K562 (cell line): ENCODE results near the gene ZNF564. TPM values are rescaled to one million over a fixed set of nuclear protein-coding genes. Genes with fewer than 3 reads are reported as not detected.

Source experiments
- CC2D1A ChIP-seq: fragments of 450-650 bp; IDR thresholded peaks from 2 replicates; pipeline ENCODE4 v1.6.1; 2017; ENCODE audit warnings: mild to moderate bottlenecking
- CXXC5 ChIP-seq: fragments of 250-450 bp; sonication (Bioruptor Pico); IDR thresholded peaks from 2 replicates; pipeline ENCODE4 v1.8.0; 2022; ENCODE audit warnings: inconsistent platforms, mild to moderate bottlenecking, moderate library complexity
- FOXK1 ChIP-seq: sonication (generic); formaldehyde crosslinking; IDR thresholded peaks from 2 replicates; pipeline ENCODE4 v1.8.0; 2022; ENCODE audit warnings: missing genetic modification reagents, mild to moderate bottlenecking, borderline replicate concordance
- FOXP4 ChIP-seq: sonication (generic); formaldehyde crosslinking; IDR thresholded peaks from 2 replicates; pipeline ENCODE4 v1.8.0; 2022; ENCODE audit warnings: mild to moderate bottlenecking, missing genetic modification reagents, borderline replicate concordance
- HMGXB4 ChIP-seq: sonication (generic); formaldehyde crosslinking; IDR thresholded peaks from 2 replicates; pipeline ENCODE4 v1.8.1; 2023; ENCODE audit warnings: mild to moderate bottlenecking, missing genetic modification reagents
- MCM2 ChIP-seq: fragments of 450-650 bp; IDR thresholded peaks from 2 replicates; pipeline ENCODE4 v1.6.1; 2017; ENCODE audit warnings: low read depth, mild to moderate bottlenecking
- MCM5 ChIP-seq: fragments of 450-650 bp; IDR thresholded peaks from 2 replicates; pipeline ENCODE4 v1.6.1; 2016; ENCODE audit warnings: low read depth
- MEIS2 ChIP-seq: fragments of 450-650 bp; IDR thresholded peaks from 2 replicates; pipeline ENCODE4 v1.6.1; 2014; ENCODE audit warnings: mild to moderate bottlenecking; ENCODE audit not compliant: partially characterized antibody
- NELFE ChIP-seq: IDR thresholded peaks from 2 replicates; pipeline ENCODE4 v1.6.1; 2011; ENCODE audit warnings: mild to moderate bottlenecking; ENCODE audit not compliant: insufficient read depth, insufficient read length
- PHTF2 ChIP-seq: fragments of 250-450 bp; sonication (Bioruptor Pico); IDR thresholded peaks from 2 replicates; pipeline ENCODE4 v1.5.0; 2021; ENCODE audit warnings: mild to moderate bottlenecking
- RFX7 ChIP-seq: fragments of 250-450 bp; sonication (Bioruptor Pico); IDR thresholded peaks from 2 replicates; pipeline ENCODE4 v1.5.1; 2021; ENCODE audit warnings: mild to moderate bottlenecking
- STAG1 ChIP-seq: sonication (generic); formaldehyde crosslinking; IDR thresholded peaks from 2 replicates; pipeline ENCODE4 v1.5.0; 2020; ENCODE audit warnings: missing genetic modification reagents, borderline replicate concordance
- TARDBP ChIP-seq: fragments of 450-650 bp; IDR thresholded peaks from 2 replicates; pipeline ENCODE4 v1.6.1; 2016
- WHSC1 ChIP-seq: IDR thresholded peaks from one replicate; pipeline ENCODE4 v1.6.1; 2012; ENCODE audit warnings: low read length, control low read depth, inconsistent platforms
- ZHX1 ChIP-seq: fragments of 150-350 bp; conservative IDR thresholded peaks from 2 replicates; pipeline ENCODE4 v1.6.1; 2014; ENCODE audit warnings: low read length
- ZNF146 ChIP-seq: IDR thresholded peaks from one replicate; pipeline ENCODE4 v1.6.1; 2018; ENCODE audit warnings: missing compliant biosample characterization; ENCODE audit not compliant: unreplicated experiment
- ZNF583 ChIP-seq: fragments of 250-450 bp; sonication (Bioruptor Pico); IDR thresholded peaks from 2 replicates; pipeline ENCODE4 v1.4.0; 2020
- ZNF609 ChIP-seq: sonication (generic); formaldehyde crosslinking; IDR thresholded peaks from 2 replicates; pipeline ENCODE4 v1.8.1; 2023; ENCODE audit warnings: missing genetic modification reagents, mild to moderate bottlenecking, borderline replicate concordance
- polyA plus RNA-seq, 8 experiments: library from polyadenylated mRNA; depleted of rRNA in 4 of 8; stranded (reverse) in 5 of 8; unstranded in 3 of 8; fragments of >200 nt; fragmentation: Nextera tagmentation in 2 of 8; fragmentation: Illumina TruSeq in 1 of 8; extraction: Ambion mirVana in 2 of 8; extraction: Trizol in 1 of 8; gene quantifications; 2 replicates each; pipeline versions ENCODE4 v1.2.1 to v1.2.3, GENCODE V29; 2011 to 2014; ENCODE audit warnings: inconsistent platforms in 1 of 8, missing spikeins in 1 of 8
- total RNA-seq, 7 experiments: library from RNA; depleted of rRNA in 6 of 7; stranded (reverse); fragments of >200 nt in 6 of 7; fragmentation: Illumina TruSeq in 2 of 7; extraction: Trizol in 2 of 7; gene quantifications; 2 replicates each; pipeline versions ENCODE4 v1.2.1 to v1.2.3, GENCODE V29; 2011 to 2021; ENCODE audit warnings: low replicate concordance in 1 of 7

ZNF564 gene
- total and polyA plus RNA-seq, 9 of the 15 experiments (the other 6 are each of a cell fraction or from before 2014, with no cell fraction given), result 1.4 to 8.1 (median 5.6) TPM

GRCh38 chr19:12564016-12564664, 12.9 kb upstream of the ZNF564 start (continued):
- 0 out of 2 replicates have a peak, but pooled peaks have one; percentile 24 for TF ChIP-seq ZHX1
- no peak for TF ChIP-seq NELFE
- TF ChIP-seq ZNF146 (CRISPR knock-in tag), result no peak
- TF ChIP-seq STAG1 (CRISPR knock-in tag), result peak; percentile 61; the same call in 1 of the 2 replicates
- TF ChIP-seq ZNF583, result no peak
- no peak for TF ChIP-seq TARDBP
- no peak for TF ChIP-seq WHSC1
- no peak for TF ChIP-seq RFX7 (CRISPR knock-in tag)
- no peak for TF ChIP-seq FOXP4
- TF ChIP-seq FOXK1 (CRISPR knock-in tag), result no peak
- no peak for TF ChIP-seq MCM5
- TF ChIP-seq CXXC5, result peak; percentile 35; the same call in 1 of the 2 replicates
- TF ChIP-seq ZNF609 (CRISPR knock-in tag), result no peak
- peak; percentile 48; the same call in 1 of the 2 replicates for TF ChIP-seq CC2D1A
- TF ChIP-seq PHTF2 (CRISPR knock-in tag), result no peak
- no peak for TF ChIP-seq MCM2
- no peak for TF ChIP-seq HMGXB4 (CRISPR knock-in tag)
- no peak for TF ChIP-seq MEIS2
